Right lobe of liver (tissue), 6 donors: Measurements from ENCODE around the gene PVALEF. TPM values are rescaled to one million over a fixed set of nuclear protein-coding genes. Genes with fewer than 3 reads are reported as not detected.

ENCODE experiments used
- ATAC-seq, 4 donors: fragments of 200-7000 bp; cut with Tn5 transposase; one replicate each; pipeline ENCODE4 v1.9.1; 2020; ENCODE audit warnings: mild to moderate bottlenecking in 4 of 4, moderate library complexity in 4 of 4
- DNase-seq, 3 donors: peaks; one replicate each; pipeline ENCODE4 v3.0.0-alpha.2; 2020
- H3K27ac ChIP-seq, 3 donors: fragments of 200-600 bp; one replicate each; pipeline ENCODE4 v1.8.0; 2022
- H3K27me3 ChIP-seq, 2 donors: fragments of 200-600 bp; one replicate each; pipeline ENCODE4 v1.8.0; 2022
- H3K36me3 ChIP-seq, 4 donors: fragments of 200-600 bp; sonication (generic) in 1 of 4; one replicate each; pipeline versions ENCODE4 v1.5.1 to v1.8.0; 2017 to 2022; ENCODE audit warnings: control low read depth in 1 of 4
- H3K4me1 ChIP-seq, 4 donors: fragments of 200-600 bp; sonication (generic) in 1 of 4; one replicate each; pipeline versions ENCODE4 v1.5.1 to v1.8.0; 2017 to 2022; ENCODE audit warnings: control low read depth in 1 of 4
- H3K4me3 ChIP-seq, 3 donors: fragments of 200-600 bp; one replicate each; pipeline ENCODE4 v1.8.0; 2022
- H3K9me3 ChIP-seq, 4 donors: fragments of 200-600 bp; sonication (generic) in 1 of 4; one replicate each; pipeline versions ENCODE4 v1.5.1 to v1.8.0; 2017 to 2022; ENCODE audit warnings: control low read depth in 1 of 4
- POLR2A ChIP-seq: fragments of 450-650 bp; IDR thresholded peaks from one replicate; pipeline ENCODE4 v1.6.1; 2017; ENCODE audit warnings: antibody characterized with exemption, mild to moderate bottlenecking
- WGBS: methylation state at CpG from one replicate; pipeline ENCODE4 v1.1.6; 2018; ENCODE audit warnings: low coverage, low lambda C conversion rate; ENCODE audit not compliant: insufficient coverage; ENCODE audit errors: missing lambda C conversion rate; 5-methylcytosine and 5-hydroxymethylcytosine counted together
- intact Hi-C, 2 donors: fragments of 100-400 bp; cut with DNase I; formaldehyde crosslinking; loops; one replicate each; pipeline versions ENCODE4 v1.11.2 to v1.14.1; 2022
- total RNA-seq, 6 experiments: library from RNA; depleted of rRNA in 2 of 6; stranded (reverse); fragments of >200 nt in 2 of 6; fragmentation: NEBNext Ultra II Directional in 3 of 6; extraction: Animal tissue kit (Norgen Biotek cat#: 25700) in 3 of 6; gene quantifications; one replicate each; pipeline versions ENCODE4 v1.1.0 to v1.2.4, GENCODE V29; 2016 to 2023
- TF ChIP-seq, protein P1 (sequence below), 4 donors: fragments of 200-600 bp in 3 of 4; fragments of 450-650 bp in 1 of 4; IDR thresholded peaks; one replicate each; pipeline versions ENCODE4 v1.5.1 to v1.8.0; 2016 to 2022; ENCODE audit warnings: antibody characterized with exemption in 4 of 4, mild to moderate bottlenecking in 2 of 4
- donor health status: DM: no; HTN: yes; CAD: no.
- donor health status: DM: no; HTN: no; CAD: no.
- donor health status: DM: no; HTN: no; CAD: no.
- donor health status: DM: no; HTN: yes; CAD: no.
- donor health status: DM: no; HTN: yes; CAD: no.

The PVALEF gene
- total RNA-seq, 6 experiments from 2014 or later = not detected

DNA sequence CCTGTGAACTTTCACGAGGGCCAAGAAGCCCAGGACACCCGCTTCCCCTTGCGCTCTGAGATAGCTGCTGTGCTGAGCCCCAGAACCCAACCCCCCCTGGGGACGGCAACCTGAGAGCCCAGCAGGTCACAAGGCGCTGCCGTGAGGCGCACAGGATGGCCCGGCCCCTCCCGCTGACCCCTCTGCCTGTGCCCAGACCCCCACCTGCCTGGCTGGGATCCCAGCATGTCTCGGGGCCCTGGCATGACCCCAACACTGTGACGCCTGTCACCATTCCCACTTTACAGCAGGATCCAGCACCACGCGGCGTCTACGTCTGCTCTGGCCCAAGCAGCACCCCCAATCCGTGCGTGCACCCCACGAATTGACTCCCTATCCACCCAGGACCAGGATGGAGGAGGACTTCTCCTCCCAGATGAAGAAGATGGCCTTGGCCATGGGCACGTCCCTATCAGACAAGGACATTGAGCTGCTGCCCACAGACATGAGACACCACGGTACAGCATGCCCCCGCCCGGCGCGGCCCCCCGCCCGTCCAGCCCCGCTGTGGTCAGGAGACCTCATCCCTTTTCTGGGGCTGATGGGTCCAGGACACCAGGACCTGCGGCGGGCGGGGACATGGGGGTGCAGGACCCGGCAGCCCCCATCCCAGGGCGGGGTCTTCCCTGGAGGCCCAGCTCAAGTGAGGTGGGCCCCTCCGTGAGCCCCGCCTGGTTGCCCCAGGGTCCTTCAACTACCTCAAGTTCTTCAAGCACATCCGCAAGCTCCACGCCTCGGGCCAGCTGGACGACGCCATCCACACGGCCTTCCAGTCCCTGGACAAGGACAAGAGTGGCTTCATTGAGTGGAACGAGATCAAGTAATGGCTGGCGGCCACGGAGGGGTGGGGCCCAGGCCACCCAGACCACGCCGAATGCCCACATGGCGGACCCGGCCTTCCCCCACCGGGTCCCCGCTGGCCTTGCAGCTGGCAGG lies 15.8 kb downstream of the PVALEF start:
- DNase-seq = no peak
- H3K4me1 ChIP-seq = no peaks in the 10 kb centered on the region
- H3K27ac ChIP-seq = no peak overlapping the region
- ATAC-seq = no peak
- TF ChIP-seq POLR2A = no peak
- TF ChIP-seq, protein P1, sequence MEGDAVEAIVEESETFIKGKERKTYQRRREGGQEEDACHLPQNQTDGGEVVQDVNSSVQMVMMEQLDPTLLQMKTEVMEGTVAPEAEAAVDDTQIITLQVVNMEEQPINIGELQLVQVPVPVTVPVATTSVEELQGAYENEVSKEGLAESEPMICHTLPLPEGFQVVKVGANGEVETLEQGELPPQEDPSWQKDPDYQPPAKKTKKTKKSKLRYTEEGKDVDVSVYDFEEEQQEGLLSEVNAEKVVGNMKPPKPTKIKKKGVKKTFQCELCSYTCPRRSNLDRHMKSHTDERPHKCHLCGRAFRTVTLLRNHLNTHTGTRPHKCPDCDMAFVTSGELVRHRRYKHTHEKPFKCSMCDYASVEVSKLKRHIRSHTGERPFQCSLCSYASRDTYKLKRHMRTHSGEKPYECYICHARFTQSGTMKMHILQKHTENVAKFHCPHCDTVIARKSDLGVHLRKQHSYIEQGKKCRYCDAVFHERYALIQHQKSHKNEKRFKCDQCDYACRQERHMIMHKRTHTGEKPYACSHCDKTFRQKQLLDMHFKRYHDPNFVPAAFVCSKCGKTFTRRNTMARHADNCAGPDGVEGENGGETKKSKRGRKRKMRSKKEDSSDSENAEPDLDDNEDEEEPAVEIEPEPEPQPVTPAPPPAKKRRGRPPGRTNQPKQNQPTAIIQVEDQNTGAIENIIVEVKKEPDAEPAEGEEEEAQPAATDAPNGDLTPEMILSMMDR (IDR thresholded peaks at IDR 0.05) = no peak
- H3K27me3 ChIP-seq = no peaks in the 10 kb centered on the region
- no peaks in the 10 kb centered on the region for H3K36me3 ChIP-seq
- H3K9me3 ChIP-seq = no peaks in the 10 kb centered on the region
- no peak overlapping the region for H3K4me3 ChIP-seq
- no CpG with 5 or more reads among the region's 49 CpGs for WGBS
- intact Hi-C loops = no loop called here

DNA sequence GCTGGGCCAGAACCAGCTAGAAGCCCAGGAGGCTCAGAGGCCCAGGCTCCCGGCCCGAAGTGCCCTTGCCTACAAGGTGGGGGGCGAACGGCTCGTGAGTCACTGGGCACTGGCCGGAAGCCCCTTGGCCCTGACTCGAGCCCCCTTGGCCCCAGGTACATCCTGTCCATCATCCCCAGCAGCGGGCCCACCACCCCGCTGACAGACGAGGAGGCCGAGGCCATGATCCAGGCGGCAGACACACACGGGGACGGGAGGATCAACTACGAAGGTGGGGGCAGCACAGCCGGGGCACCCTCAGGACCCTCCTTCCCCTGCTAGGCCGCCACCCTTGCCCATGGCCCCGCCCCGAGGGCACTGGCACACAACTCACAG lies 16.5 kb downstream of the PVALEF start:
- intact Hi-C loops = no loop called here
- DNase-seq (no peak), ATAC-seq (no peak)
- H3K9me3 ChIP-seq = no peaks in the 10 kb centered on the region
- TF ChIP-seq POLR2A = no peak
- TF ChIP-seq, protein P1 (IDR thresholded peaks at IDR 0.05) = no peak
- H3K36me3 ChIP-seq = no peaks in the 10 kb centered on the region
- WGBS = 100% methylated on average over 1 of the region's 19 CpGs
- no peaks in the 10 kb centered on the region for H3K27me3 ChIP-seq
- H3K4me3 ChIP-seq = no peak overlapping the region
- H3K27ac ChIP-seq = no peak overlapping the region
- H3K4me1 ChIP-seq = no peaks in the 10 kb centered on the region

GRCh38 chr17:81182596-81182995 lies 17.3 kb downstream of the PVALEF start:
- no peak overlapping the region for H3K27ac ChIP-seq
- no peak overlapping the region for H3K4me3 ChIP-seq
- no peaks in the 10 kb centered on the region for H3K36me3 ChIP-seq
- no peaks in the 10 kb centered on the region for H3K9me3 ChIP-seq
- TF ChIP-seq, protein P1 (IDR thresholded peaks at IDR 0.05) = no peak
- no peak for TF ChIP-seq POLR2A
- no peaks in the 10 kb centered on the region for H3K27me3 ChIP-seq
- ATAC-seq (no peak), DNase-seq (no peak)
- intact Hi-C loops = no loop called here
- WGBS = no CpG with 5 or more reads among the region's 5 CpGs
- H3K4me1 ChIP-seq = no peaks in the 10 kb centered on the region

DNA sequence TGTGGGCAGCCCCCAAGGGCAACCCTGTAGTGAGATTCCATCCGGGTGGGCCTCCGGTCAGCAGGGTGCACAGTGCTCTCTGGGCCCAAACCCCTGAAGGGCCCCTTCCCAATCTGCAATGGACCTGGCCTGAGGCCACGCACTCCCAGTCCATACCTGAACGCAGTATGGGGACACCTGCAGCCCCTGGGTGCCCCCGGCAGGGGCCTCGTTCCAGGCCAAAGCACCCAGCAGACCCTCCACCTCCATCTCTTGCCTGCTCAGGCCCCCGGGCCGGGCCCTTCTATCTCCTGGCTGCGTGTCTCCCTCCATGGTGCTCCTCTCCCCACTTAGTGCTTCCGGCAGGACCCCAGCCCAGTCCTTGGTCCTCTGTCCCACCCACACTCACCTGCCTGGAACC lies 18.0 kb downstream of the PVALEF start:
- H3K27ac ChIP-seq = no peak overlapping the region
- H3K9me3 ChIP-seq = no peaks in the 10 kb centered on the region
- ATAC-seq = no peak
- H3K4me3 ChIP-seq = no peak overlapping the region
- TF ChIP-seq POLR2A = no peak
- TF ChIP-seq, protein P1 (IDR thresholded peaks at IDR 0.05) = no peak
- WGBS = no CpG with 5 or more reads among the region's 10 CpGs
- no peaks in the 10 kb centered on the region for H3K4me1 ChIP-seq
- H3K36me3 ChIP-seq = no peaks in the 10 kb centered on the region
- intact Hi-C loops = no loop called here
- no peaks in the 10 kb centered on the region for H3K27me3 ChIP-seq
- no peak for DNase-seq
